Germinal center (tissue), 1 donor: ENCODE results near the gene PRSS3.
"Not testable (repeated sequence)": the region's sequence is repeated elsewhere in the genome, so short reads cannot be mapped to it uniquely, and the experiment has no call there.

Experiments
- DNase-seq: peaks from one replicate; pipeline ENCODE4 v3.0.0; 2012; ENCODE audit warnings: mixed read lengths, low spot score

Gene PRSS3

GRCh38 chr9:33786681-33787080, 8.7 kb upstream of the PRSS3 start:
- DNase-seq = no peak

- DNase-seq = no peak
These were observed 7.5 kb upstream of the PRSS3 start for GRCh38 chr9:33787839-33788238.

GRCh38 chr9:33789429-33789828, 5.9 kb upstream of the PRSS3 start:
- DNase-seq = not testable (repeated sequence)

GRCh38 chr9:33791117-33791516, 4.2 kb upstream of the PRSS3 start:
- DNase-seq = no peak

- DNase-seq = not testable (repeated sequence)
These were observed 1.9 kb upstream of the PRSS3 start for GRCh38 chr9:33793496-33793895.

- DNase-seq = no peak
These were observed 801 bp upstream of the PRSS3 start for GRCh38 chr9:33794560-33794959.

GRCh38 chr9:33795819-33796218, 458 bp downstream of the PRSS3 start:
- DNase-seq = no peak

GRCh38 chr9:33796679-33797078, 1.3 kb downstream of the PRSS3 start:
- DNase-seq = not testable (repeated sequence)

- DNase-seq = no peak
These were observed 2.5 kb downstream of the PRSS3 start for GRCh38 chr9:33797837-33798236.

GRCh38 chr9:33798545-33798944, 3.2 kb downstream of the PRSS3 start:
- no peak for DNase-seq

- no peak for DNase-seq
These were observed 4.8 kb downstream of the PRSS3 start for GRCh38 chr9:33799928-33800704.

GRCh38 chr9:33800886-33801285, 5.5 kb downstream of the PRSS3 start:
- DNase-seq = no peak

GRCh38 chr9:33801943-33802500, 6.7 kb downstream of the PRSS3 start:
- DNase-seq = not testable (repeated sequence)

- not testable (repeated sequence) for DNase-seq
These were observed 8.8 kb downstream of the PRSS3 start for GRCh38 chr9:33804196-33804595.

GRCh38 chr9:33807156-33807555, 11.8 kb downstream of the PRSS3 start:
- not testable (repeated sequence) for DNase-seq

- DNase-seq = not testable (repeated sequence)
These were observed 13.6 kb downstream of the PRSS3 start for GRCh38 chr9:33808979-33809322.

GRCh38 chr9:33809506-33809905, 14.1 kb downstream of the PRSS3 start:
- DNase-seq = no peak

GRCh38 chr9:33813712-33814641, 18.6 kb downstream of the PRSS3 start:
- DNase-seq = peak; percentile 65

- no peak for DNase-seq
These were observed 20.4 kb downstream of the PRSS3 start for GRCh38 chr9:33815781-33816180.

- peak; percentile 98 for DNase-seq
These were observed 21.2 kb downstream of the PRSS3 start, which contains the start of gene UBE2R2 for GRCh38 chr9:33816327-33817252. Gene UBE2R2, plus strand, starts transcription at chr9:33817160. Its CDS starts 598 bp downstream, at chr9:33817758.
